ENCODE results near the gene HIVEP3. TPM values are rescaled to one million over a fixed set of nuclear protein-coding genes. Genes with fewer than 3 reads are reported as not detected.

Gene HIVEP3
- total RNA-seq, 1 experiment from 2014 or later = 0.55 TPM

DNA sequence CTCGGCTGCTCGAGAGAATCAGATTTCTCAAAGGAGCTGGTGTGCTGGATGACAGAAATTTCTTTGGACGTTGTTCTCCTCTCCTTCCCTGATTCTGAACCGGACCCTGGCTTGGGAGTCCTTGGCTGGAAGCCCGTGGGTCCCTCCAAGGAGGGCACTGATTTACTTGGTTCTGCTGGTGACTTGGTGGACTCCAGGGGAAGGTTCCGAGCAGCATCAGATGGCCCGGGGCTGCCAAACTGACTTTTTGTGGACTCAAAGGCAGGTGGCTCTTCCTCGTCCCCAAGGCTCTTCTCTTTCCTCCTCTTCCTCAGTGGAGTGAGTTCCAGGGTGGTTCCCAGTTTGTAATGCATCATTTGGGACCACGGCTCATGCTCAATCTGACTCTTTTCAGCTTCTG lies 336.4 kb downstream of the HIVEP3 start:
- DNase-seq (ENCODE audit: low spot score) (no peak), ATAC-seq (no peak)
- Mint-ChIP-seq H3K27ac (no peak overlapping the region), H3K27me3 (ENCODE audit: low read depth) (no peaks in the 10 kb centered on the region), H3K4me3 (no peak overlapping the region), H3K36me3 (peaks cover 2% of the 10 kb centered on the region; the same call in 1 of the 2 replicates), H3K9me3 (peaks cover 4% of the 10 kb centered on the region), H3K4me1 (no peaks in the 10 kb centered on the region)
- TF ChIP-seq ELF4 (CRISPR knock-in tag; IDR thresholded peaks at IDR 0.05; ENCODE audit: low read depth) (no peak), ZNF416 (CRISPR knock-in tag; IDR thresholded peaks at IDR 0.05) (no peak), NFYB (CRISPR knock-in tag; conservative IDR thresholded peaks at IDR 0.05; ENCODE audit: low read depth) (no peak), MAX (CRISPR knock-in tag; IDR thresholded peaks at IDR 0.05) (no peak), JAZF1 (CRISPR knock-in tag; IDR thresholded peaks at IDR 0.05) (no peak), ZNF423 (CRISPR knock-in tag; IDR thresholded peaks at IDR 0.05) (no peak), ESRRA (CRISPR knock-in tag; IDR thresholded peaks at IDR 0.05; ENCODE audit: borderline replicate concordance) (no peak), ARID4B (CRISPR knock-in tag; IDR thresholded peaks at IDR 0.05; ENCODE audit: borderline replicate concordance) (no peak), ZNF121 (CRISPR knock-in tag; IDR thresholded peaks at IDR 0.05) (no peak), NFE2L1 (CRISPR knock-in tag; IDR thresholded peaks at IDR 0.05) (no peak)
- ChIA-PET POLR2A (no interaction called here), CTCF (interaction anchor here (1.5 to 2.0 kb wide), 3 partner anchors 9 to 69 kb away, joined by 3 to 6 read pairs (median 5); no protein-coding TSS in a partner anchor)

DNA sequence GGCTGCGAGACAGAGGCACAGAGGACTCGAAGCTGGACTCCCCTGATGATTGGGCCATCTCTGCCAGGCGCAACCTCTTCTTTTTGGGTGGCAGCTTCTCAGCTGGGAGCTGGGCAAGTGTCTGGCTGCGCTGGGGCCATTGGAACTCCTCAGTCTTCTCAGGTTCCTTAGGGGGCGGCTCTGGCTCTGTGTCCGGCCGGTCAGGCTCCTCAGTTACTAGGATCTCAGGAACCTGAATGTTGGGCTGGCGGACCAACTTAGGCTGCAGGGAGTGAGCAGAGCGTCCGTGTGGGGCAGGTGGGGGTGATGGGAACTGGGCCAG lies 336.8 kb downstream of the HIVEP3 start:
- POLR2A ChIA-PET = no interaction called here
- ATAC-seq (no peak), DNase-seq (ENCODE audit: low spot score) (no peak)
- Mint-ChIP-seq H3K4me3 (no peak overlapping the region), H3K4me1 (no peaks in the 10 kb centered on the region), H3K27me3 (ENCODE audit: low read depth) (no peaks in the 10 kb centered on the region), H3K9me3 (peaks cover 4% of the 10 kb centered on the region), H3K36me3 (peaks cover 2% of the 10 kb centered on the region; the same call in 1 of the 2 replicates), H3K27ac (no peak overlapping the region)
- CTCF ChIA-PET = interaction anchor here (1.5 to 2.0 kb wide), 2 partner anchors 8 to 66 kb away, joined by 5 to 6 read pairs; no protein-coding TSS in a partner anchor
- TF ChIP-seq ELF4 (CRISPR knock-in tag; IDR thresholded peaks at IDR 0.05; ENCODE audit: low read depth) (no peak), ZNF532 (CRISPR knock-in tag; IDR thresholded peaks at IDR 0.05; ENCODE audit: borderline replicate concordance) (no peak), CBFB (CRISPR knock-in tag; IDR thresholded peaks at IDR 0.05; ENCODE audit: low read depth) (no peak), GABPB1 (CRISPR knock-in tag; IDR thresholded peaks at IDR 0.05) (no peak), USF2 (CRISPR knock-in tag; IDR thresholded peaks at IDR 0.05) (no peak), E2F5 (CRISPR knock-in tag; IDR thresholded peaks at IDR 0.05) (no peak)
- TF ChIP-seq, protein P1, sequence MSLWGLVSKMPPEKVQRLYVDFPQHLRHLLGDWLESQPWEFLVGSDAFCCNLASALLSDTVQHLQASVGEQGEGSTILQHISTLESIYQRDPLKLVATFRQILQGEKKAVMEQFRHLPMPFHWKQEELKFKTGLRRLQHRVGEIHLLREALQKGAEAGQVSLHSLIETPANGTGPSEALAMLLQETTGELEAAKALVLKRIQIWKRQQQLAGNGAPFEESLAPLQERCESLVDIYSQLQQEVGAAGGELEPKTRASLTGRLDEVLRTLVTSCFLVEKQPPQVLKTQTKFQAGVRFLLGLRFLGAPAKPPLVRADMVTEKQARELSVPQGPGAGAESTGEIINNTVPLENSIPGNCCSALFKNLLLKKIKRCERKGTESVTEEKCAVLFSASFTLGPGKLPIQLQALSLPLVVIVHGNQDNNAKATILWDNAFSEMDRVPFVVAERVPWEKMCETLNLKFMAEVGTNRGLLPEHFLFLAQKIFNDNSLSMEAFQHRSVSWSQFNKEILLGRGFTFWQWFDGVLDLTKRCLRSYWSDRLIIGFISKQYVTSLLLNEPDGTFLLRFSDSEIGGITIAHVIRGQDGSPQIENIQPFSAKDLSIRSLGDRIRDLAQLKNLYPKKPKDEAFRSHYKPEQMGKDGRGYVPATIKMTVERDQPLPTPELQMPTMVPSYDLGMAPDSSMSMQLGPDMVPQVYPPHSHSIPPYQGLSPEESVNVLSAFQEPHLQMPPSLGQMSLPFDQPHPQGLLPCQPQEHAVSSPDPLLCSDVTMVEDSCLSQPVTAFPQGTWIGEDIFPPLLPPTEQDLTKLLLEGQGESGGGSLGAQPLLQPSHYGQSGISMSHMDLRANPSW (CRISPR knock-in tag; conservative IDR thresholded peaks at IDR 0.05; ENCODE audit: low read depth) = no peak

Data from WTC11 (cell line).